HG03354 (cell line): ENCODE results near the gene MTMR4.
"Not testable (repeated sequence)": the region's sequence is repeated elsewhere in the genome, so short reads cannot be mapped to it uniquely, and the experiment has no call there.

ENCODE experiments used
- ATAC-seq: cut with Tn5 transposase; IDR thresholded peaks from one replicate; pipeline ENCODE4 v1.9.1; 2021; ENCODE audit warnings: mild to moderate bottlenecking; ENCODE audit not compliant: unreplicated experiment, poor library complexity, severe bottlenecking

MTMR4 gene

DNA sequence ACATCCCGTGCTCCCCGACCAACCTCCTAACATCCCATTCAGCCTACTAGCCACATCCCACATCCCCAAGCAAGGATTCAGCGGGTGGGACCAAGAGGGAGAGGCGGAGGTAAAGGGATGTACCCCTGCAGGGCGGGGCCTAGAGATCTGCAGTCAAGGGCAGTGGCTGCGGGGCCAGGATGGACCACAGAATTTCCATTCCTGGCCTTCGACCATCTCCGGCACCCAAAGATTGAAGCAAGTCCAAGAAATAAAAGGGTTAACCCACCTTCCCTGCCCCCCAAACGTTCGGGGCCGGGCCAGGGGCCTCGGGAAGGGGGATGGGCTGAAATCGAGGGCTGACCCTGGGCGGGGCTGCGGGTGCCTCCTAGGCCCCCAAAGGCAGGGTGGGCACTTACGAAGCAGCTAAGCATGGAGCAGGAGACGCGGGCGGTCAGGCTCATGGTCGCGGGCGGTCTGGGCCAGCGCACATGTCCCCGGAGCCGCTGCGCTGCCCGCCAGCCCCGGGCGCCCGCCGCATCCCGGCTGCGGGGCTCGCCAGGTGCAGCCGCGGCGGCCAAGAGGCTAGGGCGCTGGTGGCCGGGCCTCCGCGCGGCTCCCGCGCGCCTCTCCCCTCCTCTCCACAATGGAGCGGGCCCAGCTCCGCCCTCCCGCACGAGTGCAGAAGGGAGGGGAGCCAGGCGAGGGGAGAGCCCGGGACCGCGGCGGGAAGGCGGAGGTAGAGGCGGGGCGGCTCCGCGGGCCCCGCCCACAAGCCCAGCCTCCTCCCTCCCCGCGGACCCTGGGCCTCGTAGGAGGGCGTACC, at the start of gene MTMR4:
MTMR4 (minus strand) TSS at position 674 of the 805 bp plus-strand sequence; CDS start at position 443, 231 bp downstream.
- ATAC-seq: no peak

GRCh38 chr17:58560511-58560910, 46.1 kb upstream of the MTMR4 start:
- ATAC-seq: no peak

DNA sequence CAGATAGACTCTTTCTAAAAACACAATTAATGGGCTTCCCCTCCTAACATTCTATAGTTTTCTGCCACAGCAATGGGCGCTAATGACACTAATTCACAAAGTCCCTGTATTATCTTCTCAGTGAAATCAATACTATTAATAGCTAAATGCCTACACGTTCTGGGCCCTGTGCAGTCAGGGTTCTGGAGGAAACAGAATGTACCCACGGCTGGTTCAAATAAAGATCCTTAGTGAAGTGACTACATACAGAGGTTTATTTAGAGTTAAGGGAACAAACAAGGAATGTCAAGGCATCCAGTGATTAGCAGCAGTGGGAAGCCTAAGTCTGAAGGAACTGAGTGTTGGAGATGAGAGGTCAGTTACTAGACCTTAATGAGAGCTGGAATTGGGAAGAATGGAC, 43.5 kb upstream of the MTMR4 start:
- no peak for ATAC-seq

- ATAC-seq: no peak
Observed at GRCh38 chr17:58556833-58557250, 42.4 kb upstream of the MTMR4 start.

DNA sequence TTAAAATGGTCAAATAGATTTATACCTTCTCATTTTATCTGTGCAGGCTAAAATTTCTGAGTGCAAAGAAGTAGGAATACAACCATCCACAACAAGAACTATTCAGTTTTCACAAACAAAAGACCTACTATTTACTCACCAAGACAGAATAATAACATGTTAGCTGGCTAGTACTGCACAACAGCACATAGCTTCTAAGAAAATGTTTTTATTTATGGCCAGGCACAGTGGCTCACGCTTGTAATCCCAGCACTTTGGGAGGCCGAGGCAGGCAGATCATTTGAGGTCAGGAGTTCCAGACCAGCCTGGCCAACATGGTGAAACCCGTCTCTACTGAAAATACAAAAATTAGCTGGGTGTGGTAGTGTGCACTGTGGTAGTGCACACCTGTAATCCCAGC, 40.7 kb upstream of the MTMR4 start:
- not testable (repeated sequence) for ATAC-seq

DNA sequence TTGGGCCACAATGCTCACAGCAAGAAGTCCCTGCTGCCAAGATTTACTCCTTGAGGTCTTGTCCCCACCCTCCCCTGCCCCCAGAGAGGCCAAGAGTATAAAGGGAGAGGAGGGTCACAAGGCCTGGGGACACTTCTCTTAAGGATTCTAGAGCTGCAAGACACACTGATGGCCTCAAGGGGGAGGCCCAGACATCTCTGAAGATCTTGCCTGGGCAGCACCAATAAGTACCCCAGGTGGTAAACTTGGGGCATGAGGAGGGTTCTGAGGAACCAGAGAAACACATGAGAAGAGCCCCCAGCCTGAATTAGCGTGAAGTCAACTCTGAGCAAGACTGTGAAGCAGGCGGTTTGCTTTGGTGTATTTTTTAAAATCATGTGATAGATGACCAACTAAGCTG, 26.8 kb upstream of the MTMR4 start:
- no peak for ATAC-seq

DNA sequence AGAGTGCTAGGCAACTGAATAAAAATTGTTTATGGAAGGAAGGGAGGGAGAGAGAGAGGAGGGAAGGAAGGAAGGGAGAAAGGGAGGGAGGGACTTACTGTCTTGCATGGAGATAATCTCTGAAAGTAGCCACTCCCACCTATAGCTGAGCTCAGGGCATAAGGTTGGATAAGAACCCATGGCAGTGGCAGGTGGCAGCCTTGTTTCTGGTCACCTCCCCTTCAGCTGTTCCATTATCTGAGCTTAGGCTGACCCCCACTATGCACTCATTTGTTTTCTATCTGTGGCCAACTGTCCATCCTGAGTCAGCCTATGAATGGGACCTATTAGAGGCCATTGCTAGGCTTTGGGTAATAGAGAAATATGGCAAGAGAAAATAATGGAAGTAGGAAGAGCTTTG, 25.3 kb upstream of the MTMR4 start:
- ATAC-seq: no peak

DNA sequence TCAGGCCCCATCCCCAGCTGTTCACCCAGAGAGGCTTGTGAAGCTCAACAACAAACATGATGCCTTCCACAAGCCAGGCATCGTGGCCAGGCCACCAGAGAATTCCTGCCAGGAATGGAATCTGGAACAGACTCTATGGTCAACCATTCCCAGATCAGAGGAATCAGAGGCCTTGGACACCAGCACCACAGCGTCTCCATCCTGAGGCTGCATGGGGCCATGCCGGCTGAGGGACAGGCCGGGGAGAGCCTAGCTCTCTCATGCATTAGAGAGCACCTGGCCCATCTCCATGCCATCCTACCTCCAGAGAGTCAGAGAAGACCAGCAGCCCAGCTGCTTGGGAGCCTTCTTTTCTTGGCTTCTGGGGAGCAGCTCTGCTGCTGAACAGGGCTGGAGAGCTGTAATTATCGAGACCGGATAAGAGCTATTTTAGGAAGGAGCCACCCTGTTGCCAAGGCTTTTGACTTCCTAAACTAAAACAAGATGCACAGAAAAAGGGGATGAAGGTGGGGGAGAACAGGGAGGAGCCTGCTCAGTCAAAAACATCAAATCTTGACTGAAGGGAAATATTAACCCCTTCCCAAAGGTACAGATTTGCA, 24.5 kb upstream of the MTMR4 start:
- ATAC-seq: no peak

- no peak for ATAC-seq
Observed at GRCh38 chr17:58537266-58537665, 22.8 kb upstream of the MTMR4 start.

GRCh38 chr17:58536542-58536941, 22.1 kb upstream of the MTMR4 start:
- ATAC-seq: no peak

GRCh38 chr17:58535431-58535830, 21.0 kb upstream of the MTMR4 start:
- ATAC-seq: no peak

GRCh38 chr17:58534901-58535421, 20.5 kb upstream of the MTMR4 start:
- ATAC-seq: no peak

DNA sequence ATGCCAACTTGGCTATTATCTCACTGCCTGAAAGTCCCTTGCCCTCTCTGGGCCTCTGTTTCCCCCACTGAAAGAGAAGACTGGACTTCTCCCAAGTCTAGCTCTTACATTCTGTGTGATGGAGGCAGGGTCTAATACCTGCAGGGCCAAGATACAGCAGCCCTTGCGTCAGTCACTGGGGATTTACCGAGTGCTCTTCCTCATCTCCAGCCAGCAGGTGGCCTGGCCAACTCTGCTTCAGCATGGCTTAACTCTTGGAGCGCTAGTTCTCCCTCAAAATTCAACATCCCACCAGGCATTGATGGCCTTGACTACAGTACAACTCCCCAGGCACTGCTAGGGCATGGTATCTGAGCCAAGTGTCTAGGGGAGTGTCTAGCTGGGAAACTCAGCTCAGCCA, 19.9 kb upstream of the MTMR4 start:
- no peak for ATAC-seq

- no peak for ATAC-seq
Observed at GRCh38 chr17:58533616-58534188, 19.3 kb upstream of the MTMR4 start.

DNA sequence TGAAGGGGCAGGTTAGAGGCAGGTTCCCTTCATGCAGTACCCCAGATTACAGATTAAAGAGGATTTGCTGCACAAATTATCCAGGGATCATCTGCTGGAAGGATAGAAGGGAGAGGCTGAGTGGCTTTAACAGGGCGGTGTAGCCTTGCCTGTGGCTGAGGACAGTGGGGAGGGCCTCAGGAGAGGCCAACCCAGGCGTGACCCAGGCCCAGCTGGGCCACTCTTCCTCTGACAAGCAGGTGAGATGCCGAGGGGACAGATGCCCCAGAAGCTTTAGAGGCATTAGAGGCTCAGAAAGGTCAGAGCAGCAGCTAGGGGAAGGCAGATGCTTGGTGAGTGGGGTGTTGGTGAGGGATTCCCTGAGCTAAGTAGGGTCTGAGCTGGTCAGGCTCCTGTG, 18.1 kb upstream of the MTMR4 start:
- ATAC-seq: no peak

DNA sequence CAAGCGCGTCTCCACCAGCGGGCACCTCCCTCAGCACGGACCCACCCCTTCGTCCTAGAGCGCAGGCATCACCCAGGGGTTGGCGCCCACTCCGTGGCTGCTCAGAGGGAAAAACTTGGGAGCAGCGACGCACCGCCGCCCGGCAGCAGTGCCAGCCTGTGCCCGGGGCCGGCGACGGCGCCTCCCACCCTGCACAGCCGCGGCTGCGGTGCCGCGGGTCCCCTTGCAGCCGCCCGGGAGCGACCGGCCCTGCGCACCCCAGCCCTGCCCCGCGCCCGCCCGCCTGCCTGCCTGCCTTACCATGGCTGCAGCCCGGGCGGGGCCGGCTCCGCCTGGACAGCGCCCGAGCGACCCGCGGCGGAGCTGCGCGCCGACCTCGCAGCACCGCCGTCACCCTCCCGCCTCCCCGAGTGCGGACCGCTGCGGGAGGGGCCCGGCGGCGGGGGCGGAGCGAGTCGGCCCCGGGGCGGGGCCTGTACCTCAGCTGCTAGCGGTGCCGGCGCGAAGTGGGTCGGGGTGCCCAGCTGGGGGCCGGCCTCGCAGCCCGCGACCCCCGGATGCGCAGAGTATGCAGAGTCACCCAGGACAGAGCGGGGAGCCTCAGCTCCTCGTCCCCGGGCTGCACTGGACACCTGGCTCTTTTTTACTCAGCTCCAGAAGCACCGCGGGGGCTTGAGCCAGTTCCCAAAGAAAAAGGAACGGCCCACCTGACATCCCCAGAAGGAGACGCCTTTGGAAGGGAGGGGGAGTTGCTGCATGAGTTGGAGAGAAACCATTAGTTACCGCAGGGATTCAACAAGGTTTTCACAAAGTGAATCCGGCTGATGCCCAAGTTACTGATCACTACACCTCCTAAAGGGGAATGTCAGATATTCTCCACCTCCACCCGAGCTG, 17.5 kb upstream of the MTMR4 start:
- ATAC-seq: peak; percentile 54

- ATAC-seq: no peak
Observed at GRCh38 chr17:58531122-58531521, 16.7 kb upstream of the MTMR4 start.

GRCh38 chr17:58530655-58531054, 16.2 kb upstream of the MTMR4 start:
- ATAC-seq: no peak

DNA sequence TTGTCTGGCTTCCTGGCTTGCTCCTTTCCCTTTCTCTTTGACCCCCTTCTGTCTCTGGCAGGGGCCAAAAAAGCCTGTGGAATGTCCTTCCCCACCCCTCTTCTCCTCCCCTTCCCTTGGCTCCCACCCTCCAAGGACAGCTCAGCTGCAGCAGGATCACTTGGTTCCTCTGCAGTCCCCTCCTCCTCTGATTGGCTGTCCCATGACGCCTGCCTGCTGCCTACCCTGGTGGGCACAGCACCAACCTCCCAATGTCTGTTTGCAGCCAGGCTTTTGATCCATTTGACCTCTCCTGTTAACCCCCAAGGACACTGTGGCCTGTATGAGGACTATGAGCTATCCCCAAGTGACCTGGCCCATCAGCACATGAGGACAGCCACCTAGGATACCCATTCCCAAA, 14.8 kb upstream of the MTMR4 start:
- no peak for ATAC-seq

DNA sequence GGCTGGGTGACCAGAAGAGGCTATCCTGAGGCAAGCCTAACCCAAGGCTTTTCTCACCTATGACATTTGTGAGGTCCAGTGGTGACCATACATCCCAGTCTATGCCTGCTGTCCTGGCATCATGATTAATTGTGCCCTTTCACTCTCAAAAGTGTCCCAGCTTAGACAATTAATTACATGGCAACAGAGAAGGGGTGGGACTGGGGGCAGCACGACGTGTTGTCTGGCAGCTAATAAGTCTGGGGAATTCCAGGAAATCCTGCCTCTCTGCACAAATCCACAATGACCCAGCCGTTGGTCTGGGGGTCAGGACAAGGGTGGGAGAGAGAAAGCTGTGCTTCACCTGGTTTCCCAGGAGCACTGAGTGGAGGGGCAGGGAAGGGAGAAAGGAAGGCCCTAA, 14.0 kb upstream of the MTMR4 start:
- ATAC-seq: no peak
